T-cell (primary cell): Measurements from ENCODE around the gene DOP1A. TPM values are rescaled to one million over a fixed set of nuclear protein-coding genes. Genes with fewer than 3 reads are reported as not detected.

Source experiments
- ATAC-seq, 4 experiments: fragments of 200-7000 bp in 3 of 4; fragments of 150-1000 bp in 1 of 4; cut with Tn5 transposase; replicated peaks in 1 of 4; 1 replicate in 3 of 4; 2 replicates in 1 of 4; pipeline ENCODE4 v1.10.0; 2021; ENCODE audit warnings: moderate library complexity in 3 of 4, mild to moderate bottlenecking in 2 of 4, moderate number of reproducible peaks in 1 of 4
- CTCF ChIA-PET, 2 donors: fragments of 300-600 bp; sonication (Branson Sonifier 250); formaldehyde crosslinking; loops; one replicate each; lab custom pipeline; 2022; ENCODE audit warnings: antibody characterized with exemption in 2 of 2; lab: Charles Lee
- POLR2A ChIA-PET, 2 donors: fragments of 300-600 bp; sonication (Branson Sonifier 250); formaldehyde crosslinking; loops; one replicate each; lab custom pipeline; 2022; ENCODE audit warnings: antibody characterized with exemption in 2 of 2; lab: Charles Lee
- DNase-seq, 35 experiments: peaks; one replicate each; pipeline versions ENCODE4 v3.0.0 to v3.0.0-alpha.2; 2013 to 2023
- H3K27ac ChIP-seq: one replicate; pipeline ENCODE4 v1.5.1; 2013; ENCODE audit warnings: low read length
- H3K27me3 ChIP-seq, 2 experiments: replicated peaks in 1 of 2; 1 replicate in 1 of 2; 2 replicates in 1 of 2; pipeline versions ENCODE4 v1.6.1 to v1.7.0; 2013; ENCODE audit warnings: low read length in 1 of 2, mixed read lengths in 1 of 2; ENCODE audit not compliant: control insufficient read depth in 2 of 2, insufficient read depth in 2 of 2; ENCODE audit errors: extremely low read depth in 1 of 2
- H3K36me3 ChIP-seq, 2 donors: 1 replicate in 1 of 2; 2 replicates in 1 of 2; pipeline versions ENCODE4 v1.6.1 to v1.7.0; 2013; ENCODE audit warnings: low read length in 1 of 2; ENCODE audit not compliant: control insufficient read depth in 2 of 2, insufficient read depth in 1 of 2; ENCODE audit errors: extremely low read depth in 1 of 2
- H3K4me1 ChIP-seq, 2 experiments: 1 replicate in 1 of 2; 2 replicates in 1 of 2; pipeline versions ENCODE4 v1.6.1 to v1.7.0; 2013; ENCODE audit warnings: low read length in 2 of 2, mixed read lengths in 1 of 2; ENCODE audit not compliant: insufficient read depth in 2 of 2, control insufficient read depth in 1 of 2; ENCODE audit errors: extremely low read depth in 1 of 2
- H3K4me3 ChIP-seq, 2 donors: 1 replicate in 1 of 2; 2 replicates in 1 of 2; pipeline versions ENCODE4 v1.5.1 to v1.7.0; 2013; ENCODE audit warnings: mild to moderate bottlenecking in 2 of 2, low read length in 1 of 2, moderate library complexity in 1 of 2; ENCODE audit not compliant: control insufficient read depth in 1 of 2; ENCODE audit errors: extremely low read depth in 1 of 2
- H3K9me3 ChIP-seq: 2 replicates; pipeline ENCODE4 v1.7.0; 2013
- H3K27ac Mint-ChIP-seq, 2 donors: one replicate each; pipeline ENCODE4 v1.8.0; 2020 to 2021; ENCODE audit warnings: mild to moderate bottlenecking in 2 of 2, mixed read lengths in 2 of 2
- H3K27me3 Mint-ChIP-seq, 2 donors: one replicate each; pipeline ENCODE4 v1.8.0; 2021 to 2022; ENCODE audit warnings: mixed read lengths in 2 of 2
- H3K36me3 Mint-ChIP-seq: one replicate; pipeline ENCODE4 v1.8.0; 2021; ENCODE audit warnings: mixed read lengths
- H3K4me1 Mint-ChIP-seq, 3 donors: one replicate each; pipeline ENCODE4 v1.8.0; 2020 to 2022; ENCODE audit warnings: mixed read lengths in 3 of 3, mild to moderate bottlenecking in 1 of 3
- H3K4me3 Mint-ChIP-seq, 3 donors: one replicate each; pipeline ENCODE4 v1.8.0; 2020 to 2022; ENCODE audit warnings: mild to moderate bottlenecking in 3 of 3, mixed read lengths in 3 of 3, moderate library complexity in 3 of 3
- H3K9me3 Mint-ChIP-seq, 3 donors: one replicate each; pipeline ENCODE4 v1.8.0; 2020 to 2022; ENCODE audit warnings: mixed read lengths in 3 of 3
- WGBS: methylation state at CpG from one replicate; pipeline ENCODE4 v1.1.5; 2013; ENCODE audit warnings: missing lambda C conversion rate; ENCODE audit not compliant: insufficient coverage; 5-methylcytosine and 5-hydroxymethylcytosine counted together
- total RNA-seq, 35 experiments: library from RNA in 6 of 35; stranded (reverse) in 6 of 35; fragments of 120-200 nt in 1 of 35; gene quantifications; one replicate each; pipeline versions ENCODE4 v1.2.1 to v1.2.4 and lab custom pipeline; 2013 to 2026

The DOP1A gene
- total RNA-seq, 5 donors from 2014 or later (not counting 1 experiment from before 2014, with no cell fraction given): 19.0 to 26.8 (median 25.5) TPM

- H3K36me3 ChIP-seq: peaks cover 0 to 1% of the 10 kb centered on the region in 2 donors
- H3K36me3 Mint-ChIP-seq: peaks cover 32% of the 10 kb centered on the region
- no peak overlapping the region for H3K27ac ChIP-seq
- DNase-seq: no peak
- H3K27me3 ChIP-seq: no peaks in the 10 kb centered on the region
- no peak overlapping the region for H3K4me3 ChIP-seq
- no peak overlapping the region for H3K27ac Mint-ChIP-seq
- H3K4me1 Mint-ChIP-seq: peaks cover 14 to 24% (median 23%) of the 10 kb centered on the region in 3 donors
- no peaks in the 10 kb centered on the region for H3K9me3 ChIP-seq
- WGBS: no CpG with 5 or more reads among the region's 3 CpGs
- peaks cover 0 to 4% (median 2%) of the 10 kb centered on the region in 3 donors for H3K9me3 Mint-ChIP-seq
- CTCF ChIA-PET: no interaction called here
- POLR2A ChIA-PET: no interaction called here
- ATAC-seq: no peak
- no peaks in the 10 kb centered on the region for H3K27me3 Mint-ChIP-seq
- no peak overlapping the region for H3K4me3 Mint-ChIP-seq
- no peaks in the 10 kb centered on the region for H3K4me1 ChIP-seq
These were observed 25.4 kb downstream of the DOP1A start for GRCh38 chr6:83092756-83093399.

- no peak overlapping the region for H3K4me3 Mint-ChIP-seq
- H3K36me3 Mint-ChIP-seq: peaks cover 38% of the 10 kb centered on the region
- no peaks in the 10 kb centered on the region for H3K9me3 ChIP-seq
- no peak overlapping the region for H3K27ac ChIP-seq
- POLR2A ChIA-PET: no interaction called here
- peaks cover 0 to 21% of the 10 kb centered on the region in 2 donors for H3K36me3 ChIP-seq
- no peaks in the 10 kb centered on the region for H3K27me3 Mint-ChIP-seq
- peaks cover 0 to 4% (median 2%) of the 10 kb centered on the region in 3 donors for H3K9me3 Mint-ChIP-seq
- H3K27me3 ChIP-seq: no peaks in the 10 kb centered on the region
- DNase-seq: no peak
- no peak for ATAC-seq
- no peak overlapping the region for H3K27ac Mint-ChIP-seq
- no peaks in the 10 kb centered on the region for H3K4me1 ChIP-seq
- peaks cover 12 to 17% (median 15%) of the 10 kb centered on the region in 3 donors for H3K4me1 Mint-ChIP-seq
- no CpG with 5 or more reads among the region's 2 CpGs for WGBS
- CTCF ChIA-PET: no interaction called here
- H3K4me3 ChIP-seq: no peak overlapping the region
These were observed 29.3 kb downstream of the DOP1A start for GRCh38 chr6:83096791-83097190.

- H3K4me1 ChIP-seq: no peaks in the 10 kb centered on the region
- H3K4me3 ChIP-seq: no peak overlapping the region
- ATAC-seq: no peak
- H3K36me3 Mint-ChIP-seq: peaks cover 42% of the 10 kb centered on the region
- peaks cover 0 to 4% (median 2%) of the 10 kb centered on the region in 3 donors for H3K9me3 Mint-ChIP-seq
- ChIA-PET CTCF (no interaction called here), POLR2A (no interaction called here)
- no peak for DNase-seq
- H3K9me3 ChIP-seq: no peaks in the 10 kb centered on the region
- no peak overlapping the region for H3K27ac Mint-ChIP-seq
- no peaks in the 10 kb centered on the region for H3K27me3 ChIP-seq
- H3K27me3 Mint-ChIP-seq: no peaks in the 10 kb centered on the region
- H3K27ac ChIP-seq: no peak overlapping the region
- H3K4me3 Mint-ChIP-seq: no peak overlapping the region
- peaks cover 0 to 25% of the 10 kb centered on the region in 2 donors for H3K36me3 ChIP-seq
- H3K4me1 Mint-ChIP-seq: peaks cover 12 to 15% (median 14%) of the 10 kb centered on the region in 3 donors
- no CpG with 5 or more reads among the region's 2 CpGs for WGBS
These were observed 29.7 kb downstream of the DOP1A start for GRCh38 chr6:83097204-83097603.

- Mint-ChIP-seq H3K27ac (no peak overlapping the region), H3K4me1 (peaks cover 12 to 13% (median 12%) of the 10 kb centered on the region in 3 donors), H3K36me3 (peaks cover 46% of the 10 kb centered on the region), H3K27me3 (no peaks in the 10 kb centered on the region), H3K9me3 (peaks cover 0 to 4% (median 2%) of the 10 kb centered on the region in 3 donors), H3K4me3 (no peak overlapping the region)
- no CpG with 5 or more reads among the region's 1 CpG for WGBS
- H3K27ac ChIP-seq: no peak overlapping the region
- ChIA-PET CTCF (no interaction called here), POLR2A (no interaction called here)
- DNase-seq: no peak
- H3K4me1 ChIP-seq: no peaks in the 10 kb centered on the region
- H3K27me3 ChIP-seq: no peaks in the 10 kb centered on the region
- H3K4me3 ChIP-seq: no peak overlapping the region
- H3K36me3 ChIP-seq: peaks cover 0 to 28% of the 10 kb centered on the region in 2 donors
- ATAC-seq: no peak
- no peaks in the 10 kb centered on the region for H3K9me3 ChIP-seq
These were observed 30.2 kb downstream of the DOP1A start for GRCh38 chr6:83097675-83098074.

- H3K36me3 ChIP-seq: peaks cover 0 to 28% of the 10 kb centered on the region in 2 donors
- H3K27ac ChIP-seq: no peak overlapping the region
- 90% methylated on average over 2 of the region's 3 CpGs for WGBS
- H3K27ac Mint-ChIP-seq: no peak overlapping the region
- ATAC-seq (no peak), DNase-seq (no peak)
- H3K9me3 ChIP-seq: no peaks in the 10 kb centered on the region
- H3K4me1 ChIP-seq: no peaks in the 10 kb centered on the region
- CTCF ChIA-PET: interaction anchor here in 1 of 2 donors (0.6 to 0.9 kb wide), 2 partner anchors 44 to 1169 kb away, joined by 3 read pairs; no protein-coding TSS in a partner anchor
- peaks cover 1 to 6% (median 4%) of the 10 kb centered on the region in 3 donors for H3K9me3 Mint-ChIP-seq
- H3K36me3 Mint-ChIP-seq: peaks cover 56% of the 10 kb centered on the region
- peaks cover 12 to 13% (median 12%) of the 10 kb centered on the region in 3 donors for H3K4me1 Mint-ChIP-seq
- POLR2A ChIA-PET: no interaction called here
- no peaks in the 10 kb centered on the region for H3K27me3 Mint-ChIP-seq
- H3K4me3 Mint-ChIP-seq: no peak overlapping the region
- no peak overlapping the region for H3K4me3 ChIP-seq
- no peaks in the 10 kb centered on the region for H3K27me3 ChIP-seq
These were observed 31.1 kb downstream of the DOP1A start for GRCh38 chr6:83098589-83098988.

- Histone ChIP-seq H3K27me3 (no peaks in the 10 kb centered on the region), H3K36me3 (peaks cover 5 to 16% of the 10 kb centered on the region in 2 donors), H3K4me3 (no peak overlapping the region), H3K27ac (no peak overlapping the region), H3K9me3 (peaks cover 3% of the 10 kb centered on the region), H3K4me1 (no peaks in the 10 kb centered on the region)
- no peak overlapping the region for H3K4me3 Mint-ChIP-seq
- no CpG with 5 or more reads among the region's 1 CpG for WGBS
- POLR2A ChIA-PET: interaction anchor here in 1 of 2 donors (0.6 kb wide), 2 partner anchors 79 to 890 kb away, joined by 3 read pairs; no protein-coding TSS in a partner anchor
- H3K4me1 Mint-ChIP-seq: no peaks in the 10 kb centered on the region
- H3K27ac Mint-ChIP-seq: no peak overlapping the region
- H3K27me3 Mint-ChIP-seq: no peaks in the 10 kb centered on the region
- H3K36me3 Mint-ChIP-seq: peaks cover 40% of the 10 kb centered on the region
- DNase-seq (no peak), ATAC-seq (no peak)
- CTCF ChIA-PET: interaction anchor here in 1 of 2 donors (0.9 kb wide), 1 partner anchor 41 kb away, joined by 3 read pairs; the partner anchor contains the start of gene DOP1A
- H3K9me3 Mint-ChIP-seq: peaks cover 5 to 14% (median 10%) of the 10 kb centered on the region in 3 donors
These were observed 40.9 kb downstream of the DOP1A start for GRCh38 chr6:83108378-83108777.
